Lung (tissue), 12 donors: Measurements from ENCODE around the gene ISLR. TPM values are rescaled to one million over a fixed set of nuclear protein-coding genes. Genes with fewer than 3 reads are reported as not detected.

ENCODE experiments used
- ATAC-seq: fragments of 200-7000 bp; cut with Tn5 transposase; one replicate; pipeline ENCODE4 v1.9.1; 2020; ENCODE audit warnings: moderate number of reproducible peaks; ENCODE audit not compliant: insufficient read depth, low FRiP score
- DNase-seq, 3 donors: peaks; one replicate each; pipeline ENCODE4 v3.0.0-alpha.2; 2013 to 2017
- H3K27ac ChIP-seq, 2 donors: one replicate each; pipeline ENCODE4 v1.5.1; 2013; ENCODE audit warnings: mild to moderate bottlenecking in 2 of 2, moderate library complexity in 2 of 2, control low read depth in 1 of 2, inconsistent platforms in 1 of 2, low read depth in 1 of 2, low read length in 1 of 2
- H3K27me3 ChIP-seq, 3 donors: one replicate each; pipeline ENCODE4 v1.5.1; 2013; ENCODE audit warnings: low read length in 2 of 3; ENCODE audit not compliant: control insufficient read depth in 3 of 3, insufficient read depth in 3 of 3
- H3K36me3 ChIP-seq, 4 donors: one replicate each; pipeline ENCODE4 v1.5.1; 2013; ENCODE audit warnings: low read length in 4 of 4, mild to moderate bottlenecking in 1 of 4, moderate library complexity in 1 of 4; ENCODE audit not compliant: control insufficient read depth in 4 of 4, insufficient read depth in 4 of 4
- H3K4me1 ChIP-seq, 5 donors: one replicate each; pipeline ENCODE4 v1.5.1; 2013; ENCODE audit warnings: low read length in 5 of 5, mild to moderate bottlenecking in 2 of 5, moderate library complexity in 1 of 5; ENCODE audit not compliant: control insufficient read depth in 5 of 5, insufficient read depth in 5 of 5
- H3K4me3 ChIP-seq: one replicate; pipeline ENCODE4 v1.5.1; 2013; ENCODE audit warnings: mild to moderate bottlenecking, control low read depth, moderate library complexity
- H3K9ac ChIP-seq, 2 donors: one replicate each; pipeline ENCODE4 v1.5.1; 2013; ENCODE audit warnings: low read length in 2 of 2, control low read depth in 1 of 2; ENCODE audit not compliant: insufficient read depth in 1 of 2
- H3K9me3 ChIP-seq, 4 donors: one replicate each; pipeline ENCODE4 v1.5.1; 2013; ENCODE audit warnings: low read length in 3 of 4, mild to moderate bottlenecking in 1 of 4, moderate library complexity in 1 of 4; ENCODE audit not compliant: control insufficient read depth in 4 of 4, insufficient read depth in 3 of 4
- CTCF ChIP-seq: IDR thresholded peaks from 2 replicates; pipeline ENCODE4 v1.5.1; 2012; ENCODE audit warnings: mild to moderate bottlenecking; ENCODE audit errors: control extremely low read depth, extremely low read depth
- whole genome bisulfite sequencing, 2 donors: extraction: QIAGEN DNeasy Blood & Tissue Kit; methylation state at CpG; one replicate each; pipeline ENCODE4 v1.1.7; 2013; 5-methylcytosine and 5-hydroxymethylcytosine counted together
- polyA plus RNA-seq, 2 donors: library from polyadenylated mRNA; stranded (reverse); fragments of 200-250 nt; gene quantifications; one replicate each; pipeline ENCODE4 v1.2.1, GENCODE V29; 2013
- total RNA-seq, 2 donors: library from RNA; depleted of rRNA in 1 of 2; stranded (reverse); fragments of >200 nt in 1 of 2; gene quantifications; one replicate each; pipeline ENCODE4 v1.2.1, GENCODE V29; 2014 to 2021
- donor health status: control.
- donor health status: control.
- donor health status: Bipolar disorder and iron deficiency.
- donor health status: healthy.
- donor health status: DM: yes; HTN: yes; CAD: no.

ISLR gene
- total and polyA plus RNA-seq, 4 donors = 2.8 to 30.4 (median 14.2) TPM

GRCh38 chr15:74131628-74132413 lies 41.7 kb upstream of the ISLR start:
- H3K9me3 ChIP-seq = peaks cover 0 to 8% (median 0%) of the 10 kb centered on the region in 4 donors
- H3K4me1 ChIP-seq = peaks cover 0 to 36% (median 18%) of the 10 kb centered on the region in 5 donors
- ATAC-seq = no peak
- H3K9ac ChIP-seq = no peak overlapping the region
- peaks cover 8 to 84% (median 68%) of the 10 kb centered on the region in 3 donors for H3K27me3 ChIP-seq
- H3K36me3 ChIP-seq = no peaks in the 10 kb centered on the region
- H3K27ac ChIP-seq = peak overlapping the region in 1 of 2 donors; percentile 22
- peak in 2 of 3 donors; percentile 4 to 40 for DNase-seq
- H3K4me3 ChIP-seq = no peak overlapping the region
- no peak for TF ChIP-seq CTCF
- WGBS, 2 donors = 22 to 26% methylated on average over 20 of the region's 20 CpGs

- Histone ChIP-seq H3K9ac (no peak overlapping the region), H3K36me3 (no peaks in the 10 kb centered on the region), H3K4me1 (peaks cover 0 to 45% (median 16%) of the 10 kb centered on the region in 5 donors), H3K27ac (peak overlapping the region in 1 of 2 donors; percentile 22), H3K27me3 (peaks cover 8 to 85% (median 62%) of the 10 kb centered on the region in 3 donors), H3K9me3 (peaks cover 0 to 8% (median 0%) of the 10 kb centered on the region in 4 donors), H3K4me3 (no peak overlapping the region)
- DNase-seq (peak in 2 of 3 donors; percentile 17 to 23), ATAC-seq (no peak)
- 18 to 31% methylated on average over 89 to 90 of the region's 90 CpGs for WGBS, 2 donors
- no peak for TF ChIP-seq CTCF
These were observed 40.5 kb upstream of the ISLR start for GRCh38 chr15:74132681-74133651.

GRCh38 chr15:74133694-74134386 lies 39.7 kb upstream of the ISLR start:
- peak in 1 of 3 donors; percentile 41 for DNase-seq
- peaks cover 0 to 8% (median 0%) of the 10 kb centered on the region in 4 donors for H3K9me3 ChIP-seq
- no peak for TF ChIP-seq CTCF
- ATAC-seq = no peak
- no peaks in the 10 kb centered on the region for H3K36me3 ChIP-seq
- H3K9ac ChIP-seq = no peak overlapping the region
- H3K27me3 ChIP-seq = peaks cover 8 to 83% (median 55%) of the 10 kb centered on the region in 3 donors
- H3K27ac ChIP-seq = no peak overlapping the region
- H3K4me1 ChIP-seq = peaks cover 0 to 38% (median 11%) of the 10 kb centered on the region in 5 donors
- 21 to 29% methylated on average over 66 to 71 of the region's 71 CpGs for WGBS, 2 donors
- no peak overlapping the region for H3K4me3 ChIP-seq
